Left ventricle myocardium inferior (tissue), 1 donor: ENCODE data around the gene GLO1. TPM values are rescaled to one million over a fixed set of nuclear protein-coding genes. Genes with fewer than 3 reads are reported as not detected.
"Not testable (repeated sequence)": the region's sequence is repeated elsewhere in the genome, so short reads cannot be mapped to it uniquely, and the experiment has no call there.

Experiments used
- DNase-seq: peaks from one replicate; pipeline ENCODE4 v3.0.0-alpha.2; 2020
- H3K27ac ChIP-seq: fragments of 200-600 bp; replicated peaks from 2 replicates; pipeline ENCODE4 v1.8.0; 2021
- H3K27me3 ChIP-seq: fragments of 200-600 bp; 2 replicates; pipeline ENCODE4 v1.8.0; 2021; ENCODE audit warnings: low read depth
- H3K36me3 ChIP-seq: fragments of 200-600 bp; 2 replicates; pipeline ENCODE4 v1.8.0; 2021
- H3K4me1 ChIP-seq: fragments of 200-600 bp; 2 replicates; pipeline ENCODE4 v1.8.0; 2021
- H3K4me3 ChIP-seq: fragments of 200-600 bp; 2 replicates; pipeline ENCODE4 v1.8.0; 2021; ENCODE audit warnings: mild to moderate bottlenecking, moderate library complexity
- H3K9me3 ChIP-seq: fragments of 200-600 bp; replicated peaks from 2 replicates; pipeline ENCODE4 v1.8.0; 2021
- intact Hi-C: fragments of 100-400 bp; cut with micrococcal nuclease; formaldehyde crosslinking; loops from one replicate; pipeline ENCODE4 v1.11.0; 2022
- total RNA-seq: library from RNA; stranded (reverse); fragmentation: NEBNext Ultra II Directional; extraction: Animal tissue kit (Norgen Biotek cat#: 25700); gene quantifications from one replicate; pipeline ENCODE4 v1.2.1, GENCODE V29; 2021
- TF ChIP-seq, protein P1 (sequence below): fragments of 200-600 bp; IDR thresholded peaks from 2 replicates; pipeline ENCODE4 v1.8.0; 2021; ENCODE audit warnings: antibody characterized with exemption, mild to moderate bottlenecking, borderline replicate concordance
- donor health status: DM: no; HTN: yes; CAD: no; lungs with severe emphysema.

GLO1 gene
- total RNA-seq, 1 donor from 2014 or later = 84.6 TPM

- H3K36me3 ChIP-seq = peaks cover under 1% of the 10 kb centered on the region
- no peak for DNase-seq
- no peaks in the 10 kb centered on the region for H3K27me3 ChIP-seq
- intact Hi-C loops = no loop called here
- H3K4me1 ChIP-seq = peaks cover 14% of the 10 kb centered on the region
- TF ChIP-seq, protein P1, sequence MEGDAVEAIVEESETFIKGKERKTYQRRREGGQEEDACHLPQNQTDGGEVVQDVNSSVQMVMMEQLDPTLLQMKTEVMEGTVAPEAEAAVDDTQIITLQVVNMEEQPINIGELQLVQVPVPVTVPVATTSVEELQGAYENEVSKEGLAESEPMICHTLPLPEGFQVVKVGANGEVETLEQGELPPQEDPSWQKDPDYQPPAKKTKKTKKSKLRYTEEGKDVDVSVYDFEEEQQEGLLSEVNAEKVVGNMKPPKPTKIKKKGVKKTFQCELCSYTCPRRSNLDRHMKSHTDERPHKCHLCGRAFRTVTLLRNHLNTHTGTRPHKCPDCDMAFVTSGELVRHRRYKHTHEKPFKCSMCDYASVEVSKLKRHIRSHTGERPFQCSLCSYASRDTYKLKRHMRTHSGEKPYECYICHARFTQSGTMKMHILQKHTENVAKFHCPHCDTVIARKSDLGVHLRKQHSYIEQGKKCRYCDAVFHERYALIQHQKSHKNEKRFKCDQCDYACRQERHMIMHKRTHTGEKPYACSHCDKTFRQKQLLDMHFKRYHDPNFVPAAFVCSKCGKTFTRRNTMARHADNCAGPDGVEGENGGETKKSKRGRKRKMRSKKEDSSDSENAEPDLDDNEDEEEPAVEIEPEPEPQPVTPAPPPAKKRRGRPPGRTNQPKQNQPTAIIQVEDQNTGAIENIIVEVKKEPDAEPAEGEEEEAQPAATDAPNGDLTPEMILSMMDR = no peak
- no peak overlapping the region for H3K4me3 ChIP-seq
- no peak overlapping the region for H3K27ac ChIP-seq
- peaks cover 1% of the 10 kb centered on the region for H3K9me3 ChIP-seq
Observed at GRCh38 chr6:38705924-38706323, 3.0 kb upstream of the GLO1 start.

DNA sequence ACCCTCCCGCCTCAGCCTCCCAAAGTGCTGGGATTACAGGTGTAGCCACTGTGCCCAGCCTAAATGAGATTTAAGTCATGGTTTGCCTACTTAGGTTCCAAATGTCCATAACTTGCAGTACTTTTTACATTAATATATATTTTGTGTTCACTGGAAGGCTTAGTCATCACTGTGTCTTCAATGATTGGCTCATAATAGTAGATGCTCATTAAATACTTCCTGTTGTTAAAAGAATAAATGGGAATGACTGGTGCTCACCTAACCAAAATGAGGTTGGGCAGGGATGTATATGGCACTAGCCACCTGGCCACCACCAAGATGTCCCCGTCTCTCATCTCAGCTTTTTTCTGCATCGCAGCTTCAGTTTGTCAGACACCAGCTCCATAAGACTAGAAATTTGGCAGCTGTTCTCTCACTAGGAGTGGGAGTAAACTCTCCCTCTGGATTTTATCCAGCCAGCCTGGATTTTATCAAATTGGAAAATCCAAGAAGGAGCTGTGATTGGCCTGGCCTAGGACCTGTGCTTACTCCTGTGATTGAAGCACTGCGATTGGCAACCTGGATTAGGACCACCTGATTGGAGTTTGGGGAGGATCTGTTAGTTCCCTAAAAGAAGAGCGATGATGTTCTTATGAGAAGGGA lies 1.1 kb upstream of the GLO1 start:
- no peak for DNase-seq
- intact Hi-C loops = no loop called here
- H3K4me3 ChIP-seq = no peak overlapping the region
- no peak overlapping the region for H3K27ac ChIP-seq
- H3K27me3 ChIP-seq = no peaks in the 10 kb centered on the region
- H3K36me3 ChIP-seq = peaks cover 14% of the 10 kb centered on the region
- peaks cover 20% of the 10 kb centered on the region for H3K9me3 ChIP-seq
- TF ChIP-seq, protein P1 = no peak
- H3K4me1 ChIP-seq = peaks cover 14% of the 10 kb centered on the region

- TF ChIP-seq, protein P1 = no peak
- peak overlapping the region; percentile 81 for H3K4me3 ChIP-seq
- peaks cover 14% of the 10 kb centered on the region for H3K36me3 ChIP-seq
- no peak for DNase-seq
- intact Hi-C loops = no loop called here
- peaks cover 21% of the 10 kb centered on the region for H3K9me3 ChIP-seq
- H3K27ac ChIP-seq = no peak overlapping the region
- no peaks in the 10 kb centered on the region for H3K27me3 ChIP-seq
- peaks cover 18% of the 10 kb centered on the region for H3K4me1 ChIP-seq
Observed at GRCh38 chr6:38701551-38701950, 1.4 kb downstream of the GLO1 start.

DNA sequence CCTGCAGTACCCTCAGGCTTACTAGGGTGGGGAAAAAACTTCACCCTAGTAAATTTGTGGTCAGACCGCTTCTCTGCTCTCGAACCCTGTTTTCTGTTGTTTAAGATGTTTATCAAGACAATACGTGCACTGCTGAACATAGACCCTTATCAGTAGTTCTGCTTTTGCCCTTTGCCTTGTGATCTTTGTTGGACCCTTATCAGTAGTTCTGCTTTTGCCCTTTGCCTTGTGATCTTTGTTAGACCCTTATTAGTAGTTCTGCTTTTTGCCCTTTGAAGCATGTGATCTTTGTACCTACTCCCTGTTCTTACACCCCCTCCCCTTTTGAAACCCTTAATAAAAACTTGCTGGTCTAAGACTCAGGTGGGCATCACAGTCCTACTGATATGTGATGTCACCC lies 3.2 kb downstream of the GLO1 start:
- DNase-seq, intact Hi-C loops, H3K27me3 ChIP-seq, H3K4me3 ChIP-seq, H3K27ac ChIP-seq: not testable (repeated sequence)
- H3K36me3 ChIP-seq = peaks cover 14% of the 10 kb centered on the region
- peaks cover 21% of the 10 kb centered on the region for H3K9me3 ChIP-seq
- H3K4me1 ChIP-seq = peaks cover 28% of the 10 kb centered on the region

GRCh38 chr6:38697846-38698245 lies 5.1 kb downstream of the GLO1 start:
- H3K4me3 ChIP-seq = no peak overlapping the region
- intact Hi-C loops = no loop called here

DNA sequence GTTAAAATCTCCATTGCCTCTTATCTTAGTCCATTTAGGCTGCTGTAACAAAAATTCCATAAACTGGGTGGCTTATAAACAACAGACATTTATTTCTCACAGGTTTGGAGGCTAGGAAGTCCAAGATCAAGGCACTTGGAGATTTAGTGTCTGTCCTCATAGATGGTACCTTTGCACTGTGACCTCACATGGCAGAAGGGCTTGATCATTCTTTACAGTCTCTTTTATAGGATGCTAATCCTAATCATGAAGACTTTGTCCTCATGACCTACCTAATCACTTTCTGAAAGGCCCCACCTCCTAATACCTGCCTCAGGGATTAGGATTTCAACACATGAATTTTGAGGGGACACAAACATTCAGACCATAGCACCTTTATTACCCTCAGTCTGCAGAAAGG lies 6.6 kb downstream of the GLO1 start:
- Histone ChIP-seq H3K27me3 (no peaks in the 10 kb centered on the region), H3K4me3 (no peak overlapping the region), H3K4me1 (peaks cover 15% of the 10 kb centered on the region), H3K36me3 (peaks cover 14% of the 10 kb centered on the region), H3K9me3 (peaks cover 21% of the 10 kb centered on the region), H3K27ac (no peak overlapping the region)
- DNase-seq = no peak
- intact Hi-C loops = no loop called here
- TF ChIP-seq, protein P1 = no peak

More at GRCh38 chr6:38697846-38698245, 5.1 kb downstream of the GLO1 start:
- Histone ChIP-seq H3K9me3 (peaks cover 21% of the 10 kb centered on the region), H3K4me1 (peaks cover 24% of the 10 kb centered on the region), H3K27me3 (no peaks in the 10 kb centered on the region), H3K27ac (no peak overlapping the region), H3K36me3 (peaks cover 14% of the 10 kb centered on the region)
- no peak for DNase-seq
- TF ChIP-seq, protein P1 = no peak
